ENCODE data around the gene MINDY4. TPM values are rescaled to one million over a fixed set of nuclear protein-coding genes. Genes with fewer than 3 reads are reported as not detected.

The MINDY4 gene
- total and polyA plus RNA-seq, 2 donors (not counting 1 experiment from before 2014, with no cell fraction given): 0.12 to 1.1 TPM

DNA sequence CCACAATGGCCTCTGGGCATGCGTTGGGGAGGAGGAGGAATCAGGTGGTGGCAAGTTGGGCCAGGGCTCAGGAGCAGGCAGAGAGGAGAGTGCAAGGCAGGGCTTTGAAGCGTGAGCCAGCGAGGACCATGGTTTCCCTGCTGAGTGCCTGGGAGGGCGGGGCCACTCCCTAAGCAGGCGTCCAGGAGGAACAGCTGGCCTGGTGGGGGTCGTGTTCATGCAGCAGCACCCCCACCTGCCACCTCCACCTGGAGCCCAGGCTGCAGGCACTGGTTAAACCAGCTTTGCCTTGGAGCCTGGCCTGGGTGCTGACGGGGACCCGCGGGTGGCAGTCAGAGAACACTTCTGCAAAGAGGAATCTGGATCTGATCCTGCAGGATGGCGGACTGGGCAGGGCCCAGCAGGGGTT is 116.3 kb downstream of the MINDY4 start:
- intact Hi-C loops (cut with micrococcal nuclease): no loop called here
- H3K9me3 ChIP-seq (ENCODE audit: control extremely low read depth in 1 of 3, control insufficient read depth in 2 of 3, insufficient read depth in 1 of 3, low read length in 2 of 3): peaks cover 0 to 13% (median 0%) of the 10 kb centered on the region in 3 donors
- ATAC-seq (ENCODE audit: low read depth) (no peak), DNase-seq (no peak)
- no peak overlapping the region for H3K4me3 ChIP-seq (ENCODE audit: control extremely low read depth in 1 of 5, extremely low read depth in 1 of 5, insufficient read depth in 1 of 5, low read depth in 2 of 5, low read length in 4 of 5)
- Mint-ChIP-seq H3K4me1 (no peaks in the 10 kb centered on the region), H3K27ac (no peak overlapping the region), H3K4me3 (no peak overlapping the region), H3K27me3 (no peaks in the 10 kb centered on the region), H3K9me3 (ENCODE audit: insufficient read depth) (peaks cover 9% of the 10 kb centered on the region)
- no peak for TF ChIP-seq CTCF (IDR thresholded peaks at IDR 0.05)
- TF ChIP-seq EZH2 (IDR thresholded peaks at IDR 0.05; ENCODE audit: borderline replicate concordance, insufficient read depth, low read depth, low read length, poor library complexity, severe bottlenecking): no peak
- no peaks in the 10 kb centered on the region for H4K20me1 ChIP-seq (ENCODE audit: control insufficient read depth, insufficient read depth, low read length, poor library complexity, severe bottlenecking)
- H3K27me3 ChIP-seq (replicated peaks in 1 of 4; ENCODE audit: control extremely low read depth in 1 of 4, control insufficient read depth in 3 of 4, insufficient read depth in 4 of 4, low read length in 3 of 4): no peaks in the 10 kb centered on the region
- ChIA-PET CTCF (no interaction called here), POLR2A (no interaction called here)
- H3K4me1 ChIP-seq (ENCODE audit: control insufficient read depth in 2 of 2, insufficient read depth in 2 of 2, low read length in 2 of 2): no peaks in the 10 kb centered on the region
- H2AFZ ChIP-seq (ENCODE audit: insufficient read depth, low read depth, low read length, poor library complexity, severe bottlenecking): no peak overlapping the region
- H3K9ac ChIP-seq (ENCODE audit: low read length): no peak overlapping the region
- H3K27ac ChIP-seq (ENCODE audit: low read length in 2 of 2): no peak overlapping the region
- 74% methylated on average over 10 of the region's 10 CpGs for WGBS (ENCODE audit: insufficient coverage)
- H3K79me2 ChIP-seq (ENCODE audit: control insufficient read depth, insufficient read depth, low read length): no peaks in the 10 kb centered on the region
- no peak overlapping the region for H3K4me2 ChIP-seq (replicated peaks; ENCODE audit: low read depth, low read length, poor library complexity, severe bottlenecking)
- H3K36me3 ChIP-seq (replicated peaks in 1 of 2; ENCODE audit: control extremely low read depth in 1 of 2, control insufficient read depth in 1 of 2, extremely low read depth in 1 of 2, insufficient read depth in 2 of 2, low read length in 1 of 2): no peaks in the 10 kb centered on the region

GRCh38 chr7:30888747-30889146 is 117.5 kb downstream of the MINDY4 start:
- Histone ChIP-seq H4K20me1 (ENCODE audit: control insufficient read depth, insufficient read depth, low read length, poor library complexity, severe bottlenecking) (no peaks in the 10 kb centered on the region), H3K4me2 (replicated peaks; ENCODE audit: low read depth, low read length, poor library complexity, severe bottlenecking) (no peak overlapping the region), H3K9me3 (ENCODE audit: control extremely low read depth in 1 of 3, control insufficient read depth in 2 of 3, insufficient read depth in 1 of 3, low read length in 2 of 3) (peaks cover 0 to 13% (median 0%) of the 10 kb centered on the region in 3 donors), H3K9ac (ENCODE audit: low read length) (no peak overlapping the region), H3K79me2 (ENCODE audit: control insufficient read depth, insufficient read depth, low read length) (no peaks in the 10 kb centered on the region), H3K4me3 (ENCODE audit: control extremely low read depth in 1 of 5, extremely low read depth in 1 of 5, insufficient read depth in 1 of 5, low read depth in 2 of 5, low read length in 4 of 5) (no peak overlapping the region), H3K27me3 (replicated peaks in 1 of 4; ENCODE audit: control extremely low read depth in 1 of 4, control insufficient read depth in 3 of 4, insufficient read depth in 4 of 4, low read length in 3 of 4) (no peaks in the 10 kb centered on the region), H3K4me1 (ENCODE audit: control insufficient read depth in 2 of 2, insufficient read depth in 2 of 2, low read length in 2 of 2) (no peaks in the 10 kb centered on the region), H3K27ac (ENCODE audit: low read length in 2 of 2) (no peak overlapping the region), H3K36me3 (replicated peaks in 1 of 2; ENCODE audit: control extremely low read depth in 1 of 2, control insufficient read depth in 1 of 2, extremely low read depth in 1 of 2, insufficient read depth in 2 of 2, low read length in 1 of 2) (no peaks in the 10 kb centered on the region), H2AFZ (ENCODE audit: insufficient read depth, low read depth, low read length, poor library complexity, severe bottlenecking) (no peak overlapping the region)
- Mint-ChIP-seq H3K9me3 (ENCODE audit: insufficient read depth) (peaks cover 9% of the 10 kb centered on the region), H3K4me1 (no peaks in the 10 kb centered on the region), H3K27me3 (no peaks in the 10 kb centered on the region), H3K27ac (no peak overlapping the region), H3K4me3 (no peak overlapping the region)
- ChIA-PET CTCF (no interaction called here), POLR2A (no interaction called here)
- intact Hi-C loops (cut with micrococcal nuclease): no loop called here
- 84% methylated on average over 2 of the region's 3 CpGs for WGBS (ENCODE audit: insufficient coverage)
- no peak for DNase-seq
- no peak for ATAC-seq (ENCODE audit: low read depth)
- no peak for TF ChIP-seq EZH2 (IDR thresholded peaks at IDR 0.05; ENCODE audit: borderline replicate concordance, insufficient read depth, low read depth, low read length, poor library complexity, severe bottlenecking)
- TF ChIP-seq CTCF (IDR thresholded peaks at IDR 0.05): no peak
